ENCODE data around the gene ATP6V1B1. TPM values are rescaled to one million over a fixed set of nuclear protein-coding genes. Genes with fewer than 3 reads are reported as not detected.

Gene ATP6V1B1
- total RNA-seq (2013) = not detected
- polyA plus RNA-seq (not detected), polyA minus RNA-seq (not detected in 2 replicates), total RNA-seq (0 to 0.05 (median 0) reads per million in 11 experiments)

DNA sequence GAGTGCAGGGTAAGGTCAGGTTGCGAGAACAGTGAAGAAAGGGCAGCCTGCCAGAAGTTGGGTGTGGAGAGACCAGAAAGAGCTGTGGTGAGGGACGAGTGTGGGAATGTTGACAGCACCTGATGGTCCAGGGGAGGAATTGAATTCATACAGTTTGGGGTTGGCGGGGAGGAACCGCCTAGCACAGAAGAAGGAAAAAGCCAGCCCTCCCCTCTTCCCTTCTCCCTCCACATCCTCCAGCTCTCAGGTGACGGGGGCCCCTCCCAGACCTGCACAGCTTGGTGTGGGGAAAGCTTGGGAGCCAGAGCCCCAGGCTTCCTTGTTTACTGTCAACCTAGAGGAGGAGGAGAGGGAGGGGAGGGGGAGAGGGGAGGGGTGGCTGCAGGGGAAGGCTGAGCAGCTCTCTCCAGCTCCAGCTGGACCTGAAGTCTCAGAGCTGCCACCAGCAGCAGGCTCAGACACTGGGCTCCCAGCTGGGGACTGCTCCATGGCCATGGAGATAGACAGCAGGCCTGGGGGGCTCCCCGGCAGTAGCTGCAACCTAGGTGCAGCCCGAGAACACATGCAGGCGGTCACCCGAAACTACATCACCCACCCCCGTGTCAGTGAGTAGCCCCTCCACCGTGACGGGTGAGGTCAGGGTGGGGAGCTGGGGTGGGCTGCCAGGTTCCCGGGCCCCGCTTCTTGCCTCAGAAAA, at the start of gene ATP6V1B1:
TSS of gene ATP6V1B1 (plus strand) at position 433 of the 697 bp plus-strand sequence. CDS start at position 488, 55 bp downstream.
- Histone ChIP-seq H3K27ac (ENCODE audit: low read depth in 1 of 2, low read length in 2 of 2) (no peak within 1 kb of the TSS), H3K4me3 (replicated peaks in 1 of 3; ENCODE audit: low read depth in 2 of 3, low read length in 3 of 3) (no peak within 1 kb of the TSS), H3K9ac (ENCODE audit: insufficient read depth, low read length, poor library complexity, severe bottlenecking) (no peak within 1 kb of the TSS), H3K9me3 (replicated peaks in 1 of 2; ENCODE audit: control insufficient read depth in 1 of 2, insufficient read depth in 1 of 2, low read length in 2 of 2) (no peaks in the 10 kb centered on the region), H2AFZ (ENCODE audit: insufficient read depth, low read depth, low read length, poor library complexity, severe bottlenecking) (no peak within 1 kb of the TSS), H3K27me3 (ENCODE audit: control insufficient read depth in 2 of 2, insufficient read depth in 2 of 2, low read length in 2 of 2) (peaks cover 0 to 14% of the 10 kb centered on the region in 2 donors), H3K79me2 (ENCODE audit: insufficient read depth, low read length) (no peaks in the 10 kb centered on the region), H3K4me1 (ENCODE audit: control insufficient read depth in 1 of 2, insufficient read depth in 2 of 2, low read length in 2 of 2) (no peaks in the 10 kb centered on the region), H3K4me2 (replicated peaks; ENCODE audit: extremely low read depth, low read length, poor library complexity, severe bottlenecking) (no peak within 1 kb of the TSS), H4K20me1 (ENCODE audit: insufficient read depth, low read length) (no peaks in the 10 kb centered on the region), H3K36me3 (replicated peaks in 1 of 2; ENCODE audit: control insufficient read depth in 1 of 2, insufficient read depth in 2 of 2, low read length in 2 of 2) (no peaks in the 10 kb centered on the region)
- peaks cover 3% of the 10 kb centered on the region for H3K4me1 Mint-ChIP-seq
- no peaks in the 10 kb centered on the region for H3K36me3 Mint-ChIP-seq
- 63% methylated on average over 1 of the region's 14 CpGs for WGBS (ENCODE audit: insufficient coverage)
- TF ChIP-seq, protein P1, sequence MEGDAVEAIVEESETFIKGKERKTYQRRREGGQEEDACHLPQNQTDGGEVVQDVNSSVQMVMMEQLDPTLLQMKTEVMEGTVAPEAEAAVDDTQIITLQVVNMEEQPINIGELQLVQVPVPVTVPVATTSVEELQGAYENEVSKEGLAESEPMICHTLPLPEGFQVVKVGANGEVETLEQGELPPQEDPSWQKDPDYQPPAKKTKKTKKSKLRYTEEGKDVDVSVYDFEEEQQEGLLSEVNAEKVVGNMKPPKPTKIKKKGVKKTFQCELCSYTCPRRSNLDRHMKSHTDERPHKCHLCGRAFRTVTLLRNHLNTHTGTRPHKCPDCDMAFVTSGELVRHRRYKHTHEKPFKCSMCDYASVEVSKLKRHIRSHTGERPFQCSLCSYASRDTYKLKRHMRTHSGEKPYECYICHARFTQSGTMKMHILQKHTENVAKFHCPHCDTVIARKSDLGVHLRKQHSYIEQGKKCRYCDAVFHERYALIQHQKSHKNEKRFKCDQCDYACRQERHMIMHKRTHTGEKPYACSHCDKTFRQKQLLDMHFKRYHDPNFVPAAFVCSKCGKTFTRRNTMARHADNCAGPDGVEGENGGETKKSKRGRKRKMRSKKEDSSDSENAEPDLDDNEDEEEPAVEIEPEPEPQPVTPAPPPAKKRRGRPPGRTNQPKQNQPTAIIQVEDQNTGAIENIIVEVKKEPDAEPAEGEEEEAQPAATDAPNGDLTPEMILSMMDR (IDR thresholded peaks at IDR 0.05) = no peak
- peaks cover 0 to 2% (median 0%) of the 10 kb centered on the region in 7 donors for H3K9me3 Mint-ChIP-seq
- peaks cover 13 to 31% (median 25%) of the 10 kb centered on the region in 3 donors for H3K27me3 Mint-ChIP-seq (ENCODE audit: low read depth in 3 of 3)
- H3K27ac Mint-ChIP-seq = no peak within 1 kb of the TSS
- no peak within 1 kb of the TSS for H3K4me3 Mint-ChIP-seq
- intact Hi-C loops (cut with micrococcal nuclease) = no loop called here
- peak in 1 of 3 donors; percentile 1 for DNase-seq

DNA sequence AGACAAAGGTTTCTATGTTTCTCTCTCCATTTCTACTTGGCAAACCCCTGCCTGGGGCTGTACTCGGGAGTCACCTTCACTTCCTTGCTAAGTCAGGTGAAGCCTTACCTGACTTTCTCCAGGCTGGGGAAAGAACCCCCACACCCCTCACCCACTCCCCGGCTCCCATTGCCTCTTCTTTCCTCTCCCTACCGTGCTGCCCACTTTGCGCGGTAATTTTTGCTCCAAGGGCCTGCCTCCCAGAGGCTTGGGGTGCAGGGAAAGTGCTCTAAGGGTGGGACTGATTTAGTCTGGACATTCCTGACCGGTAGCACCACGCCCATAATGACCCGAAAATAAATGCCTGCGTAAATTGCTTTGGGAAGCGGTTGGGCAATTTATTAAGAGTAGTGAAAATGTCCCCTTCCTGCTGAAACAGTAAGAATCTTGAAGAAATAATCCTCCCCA, 49.1 kb upstream of the ATP6V1B1 start:
- peaks cover 28% of the 10 kb centered on the region for H3K4me1 Mint-ChIP-seq
- Histone ChIP-seq H3K4me2 (replicated peaks; ENCODE audit: extremely low read depth, low read length, poor library complexity, severe bottlenecking) (no peak overlapping the region), H3K27me3 (ENCODE audit: control insufficient read depth in 2 of 2, insufficient read depth in 2 of 2, low read length in 2 of 2) (peaks cover 93 to 98% of the 10 kb centered on the region in 2 donors), H2AFZ (ENCODE audit: insufficient read depth, low read depth, low read length, poor library complexity, severe bottlenecking) (no peak overlapping the region), H3K9me3 (replicated peaks in 1 of 2; ENCODE audit: control insufficient read depth in 1 of 2, insufficient read depth in 1 of 2, low read length in 2 of 2) (peaks cover 0 to 32% of the 10 kb centered on the region in 2 donors), H3K4me3 (replicated peaks in 1 of 3; ENCODE audit: low read depth in 2 of 3, low read length in 3 of 3) (no peak overlapping the region), H3K36me3 (replicated peaks in 1 of 2; ENCODE audit: control insufficient read depth in 1 of 2, insufficient read depth in 2 of 2, low read length in 2 of 2) (no peaks in the 10 kb centered on the region), H3K4me1 (ENCODE audit: control insufficient read depth in 1 of 2, insufficient read depth in 2 of 2, low read length in 2 of 2) (peaks cover 22 to 29% of the 10 kb centered on the region in 2 donors), H3K9ac (ENCODE audit: insufficient read depth, low read length, poor library complexity, severe bottlenecking) (no peak overlapping the region), H3K79me2 (ENCODE audit: insufficient read depth, low read length) (no peaks in the 10 kb centered on the region), H3K27ac (ENCODE audit: low read depth in 1 of 2, low read length in 2 of 2) (no peak overlapping the region), H4K20me1 (ENCODE audit: insufficient read depth, low read length) (no peaks in the 10 kb centered on the region)
- peaks cover 84 to 90% (median 89%) of the 10 kb centered on the region in 3 donors for H3K27me3 Mint-ChIP-seq (ENCODE audit: low read depth in 3 of 3)
- H3K27ac Mint-ChIP-seq = no peak overlapping the region
- intact Hi-C loops (cut with micrococcal nuclease) = no loop called here
- DNase-seq = no peak
- peaks cover 6 to 13% of the 10 kb centered on the region in 2 donors for H3K36me3 Mint-ChIP-seq
- peaks cover 0 to 35% (median 12%) of the 10 kb centered on the region in 7 donors for H3K9me3 Mint-ChIP-seq
- TF ChIP-seq, protein P1 (IDR thresholded peaks at IDR 0.05) = no peak
- H3K4me3 Mint-ChIP-seq = peak overlapping the region in 1 of 2 donors; percentile 92
- WGBS (ENCODE audit: insufficient coverage) = 14% methylated on average over 4 of the region's 10 CpGs
